Lower lobe of right lung (tissue), 2 donors: ENCODE results near the gene CPNE2. TPM values are rescaled to one million over a fixed set of nuclear protein-coding genes. Genes with fewer than 3 reads are reported as not detected.
A peak's percentile ranks its signal among the peaks of the same experiment; 100 is the strongest.

Experiments
- ATAC-seq, 2 donors: fragments of 200-7000 bp; cut with Tn5 transposase; one replicate each; pipeline ENCODE4 v1.9.1; 2020 to 2022; ENCODE audit warnings: mild to moderate bottlenecking in 2 of 2, moderate library complexity in 2 of 2
- DNase-seq: peaks from one replicate; pipeline ENCODE4 v3.0.0-alpha.2; 2020
- H3K27ac ChIP-seq: fragments of 200-600 bp; one replicate; pipeline ENCODE4 v1.8.0; 2022
- H3K27me3 ChIP-seq: fragments of 200-600 bp; one replicate; pipeline ENCODE4 v1.8.0; 2022; ENCODE audit warnings: low read depth
- H3K36me3 ChIP-seq: fragments of 200-600 bp; one replicate; pipeline ENCODE4 v1.8.0; 2022; ENCODE audit warnings: mild to moderate bottlenecking
- H3K4me1 ChIP-seq: fragments of 200-600 bp; one replicate; pipeline ENCODE4 v1.8.0; 2022
- H3K4me3 ChIP-seq: fragments of 200-600 bp; one replicate; pipeline ENCODE4 v1.8.0; 2022; ENCODE audit warnings: mild to moderate bottlenecking
- H3K9me3 ChIP-seq: fragments of 200-600 bp; one replicate; pipeline ENCODE4 v1.8.0; 2022
- intact Hi-C: fragments of 100-400 bp; cut with DNase I; formaldehyde crosslinking; loops from one replicate; pipeline ENCODE4 v1.11.0; 2022
- total RNA-seq: library from RNA; stranded (reverse); fragmentation: NEBNext Ultra II Directional; extraction: Animal tissue kit (Norgen Biotek cat#: 25700); gene quantifications from one replicate; pipeline ENCODE4 v1.2.1, GENCODE V29; 2021
- TF ChIP-seq, protein P1 (sequence below): fragments of 200-600 bp; IDR thresholded peaks from one replicate; pipeline ENCODE4 v1.8.0; 2022; ENCODE audit warnings: antibody characterized with exemption, mild to moderate bottlenecking
- donor health status: DM: no; HTN: yes; CAD: no; lungs with severe emphysema.

CPNE2 gene
- total RNA-seq, 1 donor from 2014 or later = 55.3 TPM

DNA sequence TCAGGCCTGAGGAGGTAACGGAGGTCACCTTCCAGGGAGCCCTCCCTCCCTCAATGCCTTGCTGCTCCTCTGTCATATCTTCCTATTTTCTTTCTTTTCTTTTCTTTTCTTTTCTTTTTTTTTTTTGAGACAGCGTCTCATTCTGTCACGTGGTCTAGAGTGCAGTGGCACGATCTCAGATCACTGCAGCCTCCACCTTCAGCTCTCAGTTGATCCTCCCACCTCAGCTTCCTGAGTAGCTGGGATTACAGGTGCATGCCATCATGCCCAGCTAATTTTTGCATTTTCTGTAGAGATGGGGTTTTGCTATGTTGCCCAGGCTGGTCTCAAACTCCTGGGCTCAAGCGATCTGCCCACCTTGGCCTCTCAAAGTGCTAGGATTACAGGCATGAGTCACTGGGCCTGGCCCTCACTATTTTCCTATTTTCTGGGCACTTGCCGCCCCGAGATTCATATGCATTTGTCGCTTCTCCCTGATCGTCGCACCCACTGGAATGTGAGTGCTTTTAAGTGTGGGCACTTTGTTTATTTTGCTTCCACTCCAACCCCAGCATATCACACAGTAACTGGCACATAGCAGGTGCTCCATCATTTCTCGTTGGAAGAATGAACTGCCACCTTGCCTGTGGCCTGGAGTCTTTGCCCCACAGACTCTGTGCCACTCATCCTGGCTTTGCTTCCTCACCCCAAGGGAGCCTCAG lies 31.7 kb downstream of the CPNE2 start:
- Histone ChIP-seq H3K27me3 (no peaks in the 10 kb centered on the region), H3K9me3 (no peaks in the 10 kb centered on the region), H3K4me1 (peaks cover 8% of the 10 kb centered on the region), H3K4me3 (no peak overlapping the region), H3K27ac (peak overlapping the region; percentile 44), H3K36me3 (peaks cover 53% of the 10 kb centered on the region)
- peak; percentile 78 to 85 for ATAC-seq
- intact Hi-C loops = no loop called here
- no peak for DNase-seq
- TF ChIP-seq, protein P1, sequence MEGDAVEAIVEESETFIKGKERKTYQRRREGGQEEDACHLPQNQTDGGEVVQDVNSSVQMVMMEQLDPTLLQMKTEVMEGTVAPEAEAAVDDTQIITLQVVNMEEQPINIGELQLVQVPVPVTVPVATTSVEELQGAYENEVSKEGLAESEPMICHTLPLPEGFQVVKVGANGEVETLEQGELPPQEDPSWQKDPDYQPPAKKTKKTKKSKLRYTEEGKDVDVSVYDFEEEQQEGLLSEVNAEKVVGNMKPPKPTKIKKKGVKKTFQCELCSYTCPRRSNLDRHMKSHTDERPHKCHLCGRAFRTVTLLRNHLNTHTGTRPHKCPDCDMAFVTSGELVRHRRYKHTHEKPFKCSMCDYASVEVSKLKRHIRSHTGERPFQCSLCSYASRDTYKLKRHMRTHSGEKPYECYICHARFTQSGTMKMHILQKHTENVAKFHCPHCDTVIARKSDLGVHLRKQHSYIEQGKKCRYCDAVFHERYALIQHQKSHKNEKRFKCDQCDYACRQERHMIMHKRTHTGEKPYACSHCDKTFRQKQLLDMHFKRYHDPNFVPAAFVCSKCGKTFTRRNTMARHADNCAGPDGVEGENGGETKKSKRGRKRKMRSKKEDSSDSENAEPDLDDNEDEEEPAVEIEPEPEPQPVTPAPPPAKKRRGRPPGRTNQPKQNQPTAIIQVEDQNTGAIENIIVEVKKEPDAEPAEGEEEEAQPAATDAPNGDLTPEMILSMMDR = no peak

DNA sequence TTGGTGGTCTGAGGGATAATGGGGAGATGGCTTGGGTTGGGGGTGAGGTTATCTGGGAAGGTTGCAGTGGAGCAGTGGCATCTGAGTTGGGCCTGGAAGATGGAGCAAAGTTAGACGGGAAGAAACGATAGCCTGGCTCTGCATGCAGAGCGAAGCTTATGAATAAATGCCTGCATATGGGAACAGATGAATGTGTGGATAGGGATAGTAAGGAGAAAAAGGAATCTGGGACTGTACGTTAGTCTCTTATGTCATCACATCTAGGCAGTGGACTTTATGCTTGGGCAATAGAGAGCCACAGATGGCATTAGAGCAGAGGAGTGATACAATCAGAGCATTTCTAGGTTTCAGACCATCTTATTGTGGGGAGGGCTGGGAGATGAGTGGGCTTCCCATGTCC lies 33.0 kb downstream of the CPNE2 start:
- H3K9me3 ChIP-seq = no peaks in the 10 kb centered on the region
- H3K27me3 ChIP-seq = no peaks in the 10 kb centered on the region
- H3K27ac ChIP-seq = no peak overlapping the region
- H3K4me3 ChIP-seq = no peak overlapping the region
- DNase-seq = no peak
- intact Hi-C loops = no loop called here
- no peak for ATAC-seq
- H3K36me3 ChIP-seq = peaks cover 40% of the 10 kb centered on the region
- peaks cover 8% of the 10 kb centered on the region for H3K4me1 ChIP-seq
- TF ChIP-seq, protein P1 = no peak

DNA sequence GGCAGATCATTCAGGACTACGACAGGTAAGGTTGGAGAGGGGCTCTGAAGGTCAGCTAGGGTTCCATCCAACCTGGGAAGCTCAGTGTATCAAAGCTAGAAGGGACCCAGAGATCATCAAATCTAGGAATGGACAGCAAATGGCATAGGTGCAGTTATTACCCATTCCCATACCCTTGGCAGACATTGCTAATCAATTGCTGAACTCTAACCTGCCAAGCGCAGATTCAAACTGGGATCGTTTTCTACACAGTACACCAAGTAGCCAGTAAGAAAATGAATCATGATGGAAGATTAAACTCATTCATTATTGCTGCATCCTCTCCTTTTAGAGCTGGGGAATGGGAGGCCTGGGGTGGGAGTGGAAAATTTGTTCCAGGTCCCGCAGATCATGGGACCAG lies 33.6 kb downstream of the CPNE2 start:
- Histone ChIP-seq H3K36me3 (peaks cover 34% of the 10 kb centered on the region), H3K27ac (no peak overlapping the region), H3K4me3 (no peak overlapping the region), H3K27me3 (no peaks in the 10 kb centered on the region), H3K4me1 (peaks cover 8% of the 10 kb centered on the region), H3K9me3 (no peaks in the 10 kb centered on the region)
- TF ChIP-seq, protein P1 = no peak
- DNase-seq (no peak), ATAC-seq (no peak)
- intact Hi-C loops = no loop called here

DNA sequence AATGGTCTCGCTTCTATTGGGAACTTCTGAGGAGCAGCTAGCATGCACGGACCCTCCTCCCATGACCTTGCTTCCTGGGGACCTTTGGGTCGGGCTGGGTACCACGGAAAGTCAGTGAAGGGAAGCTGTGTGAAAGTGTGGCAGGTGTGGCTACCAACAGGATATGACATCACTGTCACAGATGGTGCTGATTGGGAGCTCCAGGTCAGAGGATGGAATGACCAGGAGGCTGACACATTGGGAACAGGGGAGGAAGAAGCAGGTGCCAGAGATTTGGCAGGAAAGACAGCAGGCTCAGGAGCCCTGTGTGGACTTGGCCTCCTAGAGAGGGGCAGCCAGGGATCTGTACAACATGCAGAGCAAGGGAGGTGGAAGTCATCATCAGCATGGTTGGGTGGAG lies 34.0 kb downstream of the CPNE2 start:
- intact Hi-C loops = no loop called here
- Histone ChIP-seq H3K27me3 (no peaks in the 10 kb centered on the region), H3K9me3 (no peaks in the 10 kb centered on the region), H3K4me3 (no peak overlapping the region), H3K4me1 (peaks cover 8% of the 10 kb centered on the region), H3K27ac (no peak overlapping the region), H3K36me3 (peaks cover 31% of the 10 kb centered on the region)
- DNase-seq (no peak), ATAC-seq (no peak)
- TF ChIP-seq, protein P1 = no peak

DNA sequence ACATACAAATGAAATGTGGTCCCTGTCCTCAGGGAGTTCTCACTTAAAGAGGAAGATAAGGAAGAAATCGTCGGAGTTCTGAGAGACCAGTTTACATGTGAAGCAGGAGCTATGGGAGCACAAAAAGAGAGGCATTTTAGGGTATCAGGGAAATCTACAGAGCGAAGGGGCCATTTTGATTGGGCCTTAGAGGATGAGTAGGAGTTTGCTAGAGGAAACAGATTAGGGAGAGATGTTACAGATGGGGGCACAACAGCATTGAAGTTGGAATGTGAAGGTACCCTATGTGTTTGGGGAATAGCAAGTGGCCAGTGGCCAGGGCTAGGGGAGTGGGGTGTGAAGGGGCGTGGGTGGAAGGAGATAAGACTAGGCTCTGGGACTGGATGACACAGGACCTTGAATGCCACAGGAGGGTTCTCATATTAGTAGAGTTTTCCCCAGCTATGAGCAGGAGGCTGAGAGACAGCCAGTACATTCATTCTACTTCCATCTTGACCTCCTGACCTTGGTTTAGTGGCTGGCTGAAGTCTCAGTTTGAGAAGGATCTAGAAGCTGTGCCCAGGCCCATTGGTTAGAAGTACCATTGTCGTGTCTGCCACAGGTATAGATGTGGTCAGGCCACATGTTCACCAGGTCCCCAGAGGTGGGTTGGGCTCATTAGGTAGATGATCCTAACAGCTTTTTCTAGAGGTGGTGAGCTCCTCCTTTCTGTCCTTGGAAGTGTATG lies 34.8 kb downstream of the CPNE2 start:
- intact Hi-C loops = no loop called here
- no peaks in the 10 kb centered on the region for H3K27me3 ChIP-seq
- no peak overlapping the region for H3K4me3 ChIP-seq
- H3K9me3 ChIP-seq = no peaks in the 10 kb centered on the region
- H3K4me1 ChIP-seq = peaks cover 12% of the 10 kb centered on the region
- no peak for ATAC-seq
- no peak overlapping the region for H3K27ac ChIP-seq
- H3K36me3 ChIP-seq = peaks cover 29% of the 10 kb centered on the region
- TF ChIP-seq, protein P1 = no peak
- DNase-seq = no peak
